Endothelial cell of umbilical vein (primary cell): Measurements from ENCODE around the gene GJB2.

Experiments used
- CTCF ChIP-seq, 2 donors: IDR thresholded peaks; 1 replicate in 1 of 2; 2 replicates in 1 of 2; pipeline ENCODE4 v1.5.1; 2011; ENCODE audit warnings: low read length in 2 of 2, mild to moderate bottlenecking in 2 of 2, moderate library complexity in 2 of 2, control low read depth in 1 of 2, inconsistent platforms in 1 of 2, low read depth in 1 of 2; ENCODE audit not compliant: insufficient read depth in 1 of 2; ENCODE audit errors: extremely low read depth in 1 of 2
- EZH2 ChIP-seq: IDR thresholded peaks from 2 replicates; pipeline ENCODE4 v1.6.1; 2012; ENCODE audit warnings: borderline replicate concordance, low read depth, mild to moderate bottlenecking, moderate library complexity, low read length, inconsistent platforms; ENCODE audit not compliant: severe bottlenecking
- JUN ChIP-seq: IDR thresholded peaks from 2 replicates; pipeline ENCODE4 v1.6.1; 2011; ENCODE audit warnings: borderline replicate concordance, low read depth; ENCODE audit not compliant: insufficient read length, insufficient read depth
- POLR2AphosphoS5 ChIP-seq: IDR thresholded peaks from 2 replicates; pipeline ENCODE4 v1.6.1; 2012; ENCODE audit warnings: low read depth, mild to moderate bottlenecking, control low read depth, low read length, moderate library complexity; ENCODE audit not compliant: insufficient read depth

- TF ChIP-seq POLR2AphosphoS5, result no peak
- TF ChIP-seq EZH2, result no peak
- TF ChIP-seq JUN, result no peak
- TF ChIP-seq CTCF (IDR thresholded peaks at IDR 0.05; ENCODE audit: extremely low read depth in 1 of 2, insufficient read depth in 1 of 2, low read depth in 1 of 2, low read length in 2 of 2), result no peak
Observed at GRCh38 chr13:20142927-20143480, 49.7 kb downstream of the GJB2 start.
